DOHH2 (cell line): ENCODE measurements around the gene EIF2D.

ENCODE experiments used
- EZH2phosphoT487 ChIP-seq: fragments of 200-600 bp; sonication (generic); IDR thresholded peaks from 2 replicates; pipeline ENCODE4 v1.6.1; 2017; ENCODE audit warnings: borderline replicate concordance, mild to moderate bottlenecking, antibody characterized with exemption, low read length, moderate library complexity, mixed read lengths
- TF ChIP-seq, protein P1 (sequence below): fragments of 200-600 bp; sonication (generic); IDR thresholded peaks from one replicate; pipeline ENCODE4 v1.5.1; 2014; ENCODE audit warnings: antibody characterized with exemption, mild to moderate bottlenecking, low read depth, low read length; ENCODE audit not compliant: poor library complexity, severe bottlenecking

GRCh38 chr1:206551296-206551985 lies 60.8 kb downstream of the EIF2D start:
- TF ChIP-seq, protein P1, sequence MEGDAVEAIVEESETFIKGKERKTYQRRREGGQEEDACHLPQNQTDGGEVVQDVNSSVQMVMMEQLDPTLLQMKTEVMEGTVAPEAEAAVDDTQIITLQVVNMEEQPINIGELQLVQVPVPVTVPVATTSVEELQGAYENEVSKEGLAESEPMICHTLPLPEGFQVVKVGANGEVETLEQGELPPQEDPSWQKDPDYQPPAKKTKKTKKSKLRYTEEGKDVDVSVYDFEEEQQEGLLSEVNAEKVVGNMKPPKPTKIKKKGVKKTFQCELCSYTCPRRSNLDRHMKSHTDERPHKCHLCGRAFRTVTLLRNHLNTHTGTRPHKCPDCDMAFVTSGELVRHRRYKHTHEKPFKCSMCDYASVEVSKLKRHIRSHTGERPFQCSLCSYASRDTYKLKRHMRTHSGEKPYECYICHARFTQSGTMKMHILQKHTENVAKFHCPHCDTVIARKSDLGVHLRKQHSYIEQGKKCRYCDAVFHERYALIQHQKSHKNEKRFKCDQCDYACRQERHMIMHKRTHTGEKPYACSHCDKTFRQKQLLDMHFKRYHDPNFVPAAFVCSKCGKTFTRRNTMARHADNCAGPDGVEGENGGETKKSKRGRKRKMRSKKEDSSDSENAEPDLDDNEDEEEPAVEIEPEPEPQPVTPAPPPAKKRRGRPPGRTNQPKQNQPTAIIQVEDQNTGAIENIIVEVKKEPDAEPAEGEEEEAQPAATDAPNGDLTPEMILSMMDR: no peak
- TF ChIP-seq EZH2phosphoT487: no peak
